GM21360 (cell line): ENCODE data around the gene CENPU.
"Not testable (repeated sequence)": the region's sequence is repeated elsewhere in the genome, so short reads cannot be mapped to it uniquely, and the experiment has no call there.

Experiments used
- ATAC-seq: cut with Tn5 transposase; IDR thresholded peaks from one replicate; pipeline ENCODE4 v1.9.1; 2021; ENCODE audit warnings: mild to moderate bottlenecking, moderate library complexity; ENCODE audit not compliant: unreplicated experiment

Gene CENPU

GRCh38 chr4:184752496-184753275 lies 18.8 kb upstream of the CENPU start:
- no peak for ATAC-seq

GRCh38 chr4:184751585-184751956 lies 17.7 kb upstream of the CENPU start:
- ATAC-seq: no peak

- ATAC-seq: no peak
Measured at GRCh38 chr4:184750926-184751584, 17.2 kb upstream of the CENPU start.

GRCh38 chr4:184748251-184748652 lies 14.4 kb upstream of the CENPU start:
- no peak for ATAC-seq

GRCh38 chr4:184747034-184747830 lies 13.3 kb upstream of the CENPU start:
- ATAC-seq: no peak

GRCh38 chr4:184745831-184746795 lies 12.2 kb upstream of the CENPU start:
- ATAC-seq: peak; percentile 58

- ATAC-seq: no peak
Measured at GRCh38 chr4:184744236-184744635, 10.3 kb upstream of the CENPU start.

GRCh38 chr4:184743650-184744049 lies 9.8 kb upstream of the CENPU start:
- ATAC-seq: no peak

- ATAC-seq: not testable (repeated sequence)
Measured at GRCh38 chr4:184741651-184742050, 7.8 kb upstream of the CENPU start.

GRCh38 chr4:184740980-184741391 lies 7.1 kb upstream of the CENPU start:
- no peak for ATAC-seq

- ATAC-seq: not testable (repeated sequence)
Measured at GRCh38 chr4:184739575-184739974, 5.7 kb upstream of the CENPU start.

- ATAC-seq: no peak
Measured at GRCh38 chr4:184734758-184735157, 862 bp upstream of the CENPU start.

- ATAC-seq: no peak
Measured at GRCh38 chr4:184732126-184732525, 1.8 kb downstream of the CENPU start.

- no peak for ATAC-seq
Measured at GRCh38 chr4:184731056-184731455, 2.8 kb downstream of the CENPU start.

- ATAC-seq: no peak
Measured at GRCh38 chr4:184729946-184730345, 4.0 kb downstream of the CENPU start.

GRCh38 chr4:184728858-184729257 lies 5.0 kb downstream of the CENPU start:
- no peak for ATAC-seq

GRCh38 chr4:184727430-184727829 lies 6.5 kb downstream of the CENPU start:
- ATAC-seq: no peak

- ATAC-seq: no peak
Measured at GRCh38 chr4:184722798-184723197, 11.1 kb downstream of the CENPU start.

- no peak for ATAC-seq
Measured at GRCh38 chr4:184721254-184721653, 12.6 kb downstream of the CENPU start.

GRCh38 chr4:184719407-184719806 lies 14.5 kb downstream of the CENPU start:
- no peak for ATAC-seq

GRCh38 chr4:184715526-184715925 lies 18.4 kb downstream of the CENPU start:
- no peak for ATAC-seq
